GM21423 (cell line): ENCODE data around the gene EML6.
"Not testable (repeated sequence)": the region's sequence is repeated elsewhere in the genome, so short reads cannot be mapped to it uniquely, and the experiment has no call there.

Source experiments
- ATAC-seq: cut with Tn5 transposase; IDR thresholded peaks from one replicate; pipeline ENCODE4 v1.9.1; 2021; ENCODE audit warnings: mild to moderate bottlenecking, moderate library complexity; ENCODE audit not compliant: unreplicated experiment

Gene EML6

GRCh38 chr2:54979321-54980044, 256.0 kb downstream of the EML6 start:
- no peak for ATAC-seq

- no peak for ATAC-seq
Measured at GRCh38 chr2:54981385-54981784, 257.9 kb downstream of the EML6 start.

GRCh38 chr2:54983345-54984220, 260.1 kb downstream of the EML6 start:
- ATAC-seq: no peak

DNA sequence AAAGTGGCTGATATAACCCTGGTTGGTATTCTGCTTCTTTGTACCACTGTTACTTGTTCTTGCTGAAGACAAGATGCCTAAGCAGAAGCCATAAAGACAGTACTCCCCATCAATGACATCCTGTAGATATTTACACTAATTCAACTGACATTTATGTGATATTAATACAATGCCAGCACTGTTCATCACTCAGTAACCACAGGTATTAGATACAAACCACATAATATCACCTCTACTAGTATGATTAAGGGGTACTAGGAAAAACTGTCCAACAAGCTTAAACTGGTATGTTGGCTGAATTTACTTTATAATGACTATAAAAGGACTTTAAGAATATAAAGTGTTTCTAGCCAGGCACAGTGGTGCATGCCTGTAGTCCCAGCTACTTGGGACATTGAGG, 261.0 kb downstream of the EML6 start:
- ATAC-seq: no peak

DNA sequence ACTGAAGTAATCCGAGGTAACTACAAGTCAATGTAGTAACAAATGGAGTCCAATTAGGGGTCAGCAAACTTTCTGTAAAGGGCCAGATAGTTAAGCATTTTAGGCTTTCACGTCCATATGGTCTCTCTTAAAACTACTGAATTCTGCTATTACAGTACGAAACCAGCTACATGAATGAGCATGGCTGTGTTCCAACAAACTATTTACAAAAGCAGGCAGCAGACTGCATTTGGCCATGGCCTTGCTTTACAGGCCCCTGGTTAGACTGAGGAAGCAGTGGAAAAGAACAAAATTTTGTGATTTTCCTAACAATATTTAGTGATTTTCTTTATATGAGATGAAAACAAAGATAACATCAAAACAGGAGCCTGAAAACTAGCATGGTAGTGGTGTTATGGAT, 262.8 kb downstream of the EML6 start:
- ATAC-seq: no peak

- no peak for ATAC-seq
Measured at GRCh38 chr2:54988612-54989011, 265.1 kb downstream of the EML6 start.

DNA sequence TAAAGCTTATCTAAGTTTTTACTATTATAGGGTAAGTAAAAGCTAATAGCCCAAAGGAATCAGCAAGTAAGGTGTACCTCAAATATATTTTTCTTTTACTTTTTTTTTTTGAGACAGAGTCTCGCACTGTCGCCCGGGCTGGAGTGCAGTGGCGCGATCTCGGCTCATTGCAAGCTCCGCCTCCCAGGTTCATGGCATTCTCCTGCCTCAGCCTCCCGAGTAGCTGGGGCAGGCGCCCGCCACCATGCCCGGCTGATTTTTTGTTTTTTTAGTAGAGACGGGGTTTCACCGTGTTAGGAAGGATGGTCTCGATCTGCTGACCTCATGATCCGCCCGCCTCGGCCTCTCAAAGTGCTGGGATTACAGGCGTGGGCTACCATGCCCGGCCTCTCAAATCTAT, 267.2 kb downstream of the EML6 start:
- ATAC-seq: not testable (repeated sequence)

- no peak for ATAC-seq
Measured at GRCh38 chr2:54995553-54995952, 272.1 kb downstream of the EML6 start.

- no peak for ATAC-seq
Measured at GRCh38 chr2:54997826-54998225, 274.4 kb downstream of the EML6 start.

- ATAC-seq: no peak
Measured at GRCh38 chr2:54999182-54999581, 275.7 kb downstream of the EML6 start.

DNA sequence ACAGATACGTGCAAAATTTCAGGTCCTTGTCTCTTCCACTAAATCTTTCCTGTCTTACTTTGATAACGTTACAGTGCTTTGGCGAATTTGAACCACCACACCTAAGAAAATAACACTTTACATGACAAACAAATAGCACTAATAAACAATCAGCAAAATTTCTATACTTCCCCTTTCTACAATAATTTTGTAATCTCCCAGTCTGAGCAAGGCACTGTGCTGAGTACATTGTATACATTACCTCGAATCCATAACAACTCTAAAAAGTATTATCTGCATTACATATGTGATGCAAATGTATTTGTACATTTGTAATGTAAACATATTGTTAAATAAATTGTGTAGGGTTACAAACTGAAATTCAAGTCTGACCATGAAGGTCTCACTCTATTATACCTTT, 276.9 kb downstream of the EML6 start:
- ATAC-seq: no peak

GRCh38 chr2:55001716-55002115, 278.3 kb downstream of the EML6 start:
- ATAC-seq: no peak

DNA sequence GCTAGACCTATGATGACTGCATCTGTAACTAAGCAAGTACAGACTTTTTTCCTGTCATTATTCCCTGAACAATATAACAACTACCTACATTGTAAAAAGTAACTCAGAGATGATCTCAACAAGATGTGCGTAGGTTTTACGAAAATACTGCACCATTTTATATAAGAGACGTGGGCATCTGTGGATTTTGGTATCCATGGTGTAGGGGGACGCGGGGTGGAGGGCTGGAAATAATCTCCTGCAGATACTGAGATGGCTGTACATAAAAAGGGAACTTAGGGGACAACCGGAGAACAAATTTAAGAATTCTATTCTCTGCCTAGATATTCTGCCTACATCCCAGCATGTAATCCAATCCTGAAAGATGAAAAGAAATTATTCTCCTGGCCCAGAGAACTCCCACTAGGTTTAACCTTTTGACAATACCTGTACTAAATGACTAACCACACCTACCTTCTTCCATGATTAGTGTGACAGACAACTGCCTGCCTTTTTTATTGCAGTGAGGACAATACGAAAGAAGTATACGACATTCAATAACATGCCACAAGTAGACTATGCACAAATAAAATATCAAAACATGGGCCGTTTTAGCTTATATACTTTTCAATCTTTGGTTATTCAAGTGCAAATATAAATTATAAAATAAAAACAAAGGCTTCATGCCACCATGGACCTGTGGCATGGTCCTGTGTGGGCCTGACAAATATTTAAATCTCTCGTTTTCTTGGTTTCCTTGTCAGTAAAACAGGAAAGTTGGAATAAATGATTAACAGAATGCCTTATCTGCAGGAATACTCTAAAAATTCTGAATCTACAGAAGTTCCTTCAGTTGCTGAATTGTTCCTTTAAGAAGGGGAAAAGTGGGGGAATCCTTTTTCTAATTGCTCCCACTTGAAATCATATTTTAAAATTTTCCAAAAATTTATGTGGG, 280.5 kb downstream of the EML6 start:
- ATAC-seq: no peak

GRCh38 chr2:55006306-55006705, 282.8 kb downstream of the EML6 start:
- ATAC-seq: no peak

- ATAC-seq: peak; percentile 14
Measured at GRCh38 chr2:55009277-55010060, 286.0 kb downstream of the EML6 start.

DNA sequence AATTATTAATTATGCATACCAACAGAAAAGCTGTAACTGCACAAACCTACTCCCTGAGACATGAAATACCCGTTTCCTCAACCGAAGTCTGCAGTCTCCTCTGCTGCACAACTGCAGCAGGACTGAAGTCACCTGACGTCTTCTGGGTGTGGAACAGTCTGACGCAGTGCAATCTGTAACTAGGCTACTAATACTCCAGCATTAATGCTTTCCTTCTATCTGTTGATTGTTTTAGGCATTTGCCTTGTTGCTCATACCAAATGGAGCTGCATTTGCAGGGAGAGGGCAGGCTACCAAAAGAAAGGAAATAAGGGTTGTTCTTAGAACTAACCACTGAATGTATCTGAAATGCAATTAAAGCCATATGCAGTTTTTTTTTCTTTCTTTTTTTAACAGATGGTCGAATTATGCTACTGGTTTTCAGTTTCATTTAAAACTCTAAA, 286.7 kb downstream of the EML6 start:
- peak; percentile 92 for ATAC-seq

DNA sequence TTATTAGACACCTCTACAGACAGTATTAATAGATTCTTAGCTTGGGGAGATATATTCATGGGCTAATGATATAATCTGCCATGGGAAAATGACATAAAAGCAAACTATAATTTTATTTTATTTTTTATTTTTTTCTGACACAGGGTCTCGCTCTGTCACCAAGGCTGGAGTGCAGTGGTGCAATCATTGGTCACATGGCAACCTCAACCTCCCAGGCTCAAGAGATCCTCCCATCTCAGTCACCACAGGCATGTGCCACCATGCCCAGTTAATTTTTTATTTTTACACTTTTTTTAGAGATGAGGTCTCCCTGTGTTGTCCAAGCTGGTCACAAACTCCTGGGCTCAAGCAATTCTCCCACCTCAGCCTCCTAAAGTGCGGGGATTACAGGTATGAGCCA, 287.5 kb downstream of the EML6 start:
- no peak for ATAC-seq

DNA sequence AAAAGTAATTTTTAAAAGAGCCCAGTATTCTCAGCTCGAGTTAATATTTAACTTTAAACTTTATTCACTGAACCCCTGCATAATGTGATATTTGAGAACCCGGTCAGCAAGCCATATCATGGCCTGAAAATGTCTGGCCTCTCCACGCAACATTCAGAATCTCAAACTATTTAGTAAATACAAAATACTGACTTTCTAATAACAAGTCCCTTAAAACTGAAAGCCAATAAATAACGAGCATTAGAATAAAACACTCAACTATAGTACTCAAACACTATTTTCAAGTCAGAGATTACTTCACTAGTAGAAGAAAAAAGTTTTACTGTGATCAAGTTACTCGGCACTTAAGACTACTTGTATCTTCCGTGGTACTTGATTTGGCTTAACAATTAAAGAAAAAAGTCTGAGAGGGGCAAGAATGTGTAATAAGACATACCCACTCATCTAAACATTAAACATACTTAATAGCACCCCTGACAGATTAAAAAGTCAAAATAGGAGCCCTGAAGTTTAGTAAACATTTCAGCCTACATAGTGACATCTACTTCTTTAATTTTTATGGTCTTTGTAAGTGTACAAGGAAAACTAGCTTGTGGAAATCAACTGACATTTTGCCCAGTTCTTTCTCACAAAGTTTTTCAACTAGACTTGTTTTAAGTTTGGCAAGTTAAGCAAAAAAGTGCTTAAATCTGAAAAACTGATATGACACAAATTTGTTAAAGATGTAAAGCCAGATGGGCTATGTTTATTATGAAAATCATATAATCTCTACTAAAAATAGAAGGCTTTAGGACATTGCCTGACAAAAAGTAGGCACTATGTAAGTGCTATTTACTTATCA, 288.6 kb downstream of the EML6 start:
- no peak for ATAC-seq
